ENCODE data around the gene UBTF. TPM values are rescaled to one million over a fixed set of nuclear protein-coding genes. Genes with fewer than 3 reads are reported as not detected.

Gene UBTF
- total RNA-seq, 1 experiment from 2014 or later = 75.9 TPM

GRCh38 chr17:44184212-44184810 is 35.2 kb downstream of the UBTF start (continued):
- TF ChIP-seq PRDM15 (CRISPR knock-in tag; IDR thresholded peaks at IDR 0.05) = no peak
- TF ChIP-seq MAX (CRISPR knock-in tag; IDR thresholded peaks at IDR 0.05) = no peak
- TF ChIP-seq ZNF416 (CRISPR knock-in tag; IDR thresholded peaks at IDR 0.05) = no peak
- TF ChIP-seq ZNF232 (CRISPR knock-in tag; IDR thresholded peaks at IDR 0.05) = no peak
- TF ChIP-seq GTF2I (CRISPR knock-in tag; conservative IDR thresholded peaks at IDR 0.05) = no peak

GRCh38 chr17:44183024-44183423 is 36.5 kb downstream of the UBTF start:
- Mint-ChIP-seq H3K9me3 (peaks cover 6% of the 10 kb centered on the region), H3K27me3 (ENCODE audit: low read depth) (no peaks in the 10 kb centered on the region), H3K27ac (no peak overlapping the region), H3K4me3 (no peak overlapping the region), H3K4me1 (peaks cover 13% of the 10 kb centered on the region), H3K36me3 (peaks cover 33% of the 10 kb centered on the region)
- ATAC-seq = no peak
- TF ChIP-seq E2F4 (CRISPR knock-in tag; IDR thresholded peaks at IDR 0.05; ENCODE audit: borderline replicate concordance, low read depth) (no peak), NR3C1 (CRISPR knock-in tag; conservative IDR thresholded peaks at IDR 0.05; ENCODE audit: low read depth) (no peak), KAT7 (CRISPR knock-in tag; IDR thresholded peaks at IDR 0.05; ENCODE audit: borderline replicate concordance) (no peak), ATF6 (CRISPR knock-in tag; IDR thresholded peaks at IDR 0.05) (no peak), ERG (CRISPR knock-in tag; IDR thresholded peaks at IDR 0.05) (no peak), ATF3 (CRISPR knock-in tag; conservative IDR thresholded peaks at IDR 0.05) (no peak), CREB1 (CRISPR knock-in tag; IDR thresholded peaks at IDR 0.05) (no peak), NR2C2 (CRISPR knock-in tag; IDR thresholded peaks at IDR 0.05) (no peak), ZNF138 (CRISPR knock-in tag; conservative IDR thresholded peaks at IDR 0.05) (no peak), EMX1 (CRISPR knock-in tag; IDR thresholded peaks at IDR 0.05) (no peak), AR (CRISPR knock-in tag; IDR thresholded peaks at IDR 0.05) (no peak), SP1 (CRISPR knock-in tag; conservative IDR thresholded peaks at IDR 0.05) (no peak), RELA (CRISPR knock-in tag; IDR thresholded peaks at IDR 0.05; ENCODE audit: borderline replicate concordance) (no peak), PRRX2 (CRISPR knock-in tag; IDR thresholded peaks at IDR 0.05) (no peak), TP53 (CRISPR knock-in tag; IDR thresholded peaks at IDR 0.05) (no peak)
- POLR2A ChIA-PET = no interaction called here
- CTCF ChIA-PET = interaction anchor here (1.0 to 4.3 kb wide), 3 partner anchors 8 to 148 kb away, joined by 3 to 31 read pairs (median 3); partner anchors contain the start of gene ASB16
- DNase-seq (ENCODE audit: low spot score) = no peak
